GM12878 (cell line): Measurements from ENCODE around the gene JMY. TPM values are rescaled to one million over a fixed set of nuclear protein-coding genes. Genes with fewer than 3 reads are reported as not detected.

Experiments used
- ATAC-seq: fragments of 200-7000 bp; cut with Tn5 transposase; 3 replicates; pipeline ENCODE4 v1.9.1; 2020; ENCODE audit warnings: mild to moderate bottlenecking, moderate library complexity
- Bru-seq: library from RNA; stranded (reverse); fragments of 400-500 nt; gene quantifications from one replicate; lab custom pipeline; 2021; lab: Mats Ljungman, UMichigan
- BruChase-seq, 2 experiments: library from RNA; stranded (reverse); fragments of 400-500 nt; gene quantifications; one replicate each; lab custom pipeline; 2021; lab: Mats Ljungman, UMichigan
- BruUV-seq: library from RNA; stranded (reverse); fragments of 400-500 nt; replicated peaks from 2 replicates; lab custom pipeline; 2021; lab: Mats Ljungman, UMichigan
- CTCF ChIA-PET: fragments of 300-600 bp; sonication (Branson Sonifier 250); formaldehyde crosslinking; extraction: SDS; loops from one replicate; lab custom pipeline; 2021; ENCODE audit warnings: inconsistent platforms; lab: Yijun Ruan, JAX
- POLR2A ChIA-PET: fragments of 350-600 bp; formaldehyde crosslinking; extraction: SDS; loops from one replicate; lab custom pipeline; 2021; ENCODE audit warnings: inconsistent platforms; lab: Charles Lee
- RAD21 ChIA-PET: fragments of 300-600 bp; sonication (Branson Sonifier 250); formaldehyde crosslinking; loops from one replicate; lab custom pipeline; 2023; ENCODE audit warnings: antibody characterized with exemption; ENCODE audit not compliant: unreplicated experiment; lab: Charles Lee
- SMC1A ChIA-PET: fragments of 300-600 bp; sonication (Branson Sonifier 250); formaldehyde crosslinking; loops from one replicate; lab custom pipeline; 2023; ENCODE audit not compliant: unreplicated experiment, uncharacterized antibody; lab: Charles Lee
- DNase-seq: peaks from one replicate; pipeline ENCODE4 v3.0.0-alpha.2; 2011; ENCODE audit warnings: low read depth, low spot score
- FAIRE-seq: peaks from 3 replicates; lab custom pipeline; 2011; peaks lifted over from hg19 to GRCh38; lab: Jason Lieb, UNC
- H2AFZ ChIP-seq: 2 replicates; pipeline ENCODE4 v1.6.0; 2011; ENCODE audit warnings: low read depth, low read length, control low read depth; ENCODE audit not compliant: control insufficient read depth
- H3K27ac ChIP-seq: 2 replicates; pipeline ENCODE4 v1.5.1; 2011; ENCODE audit warnings: control low read depth; ENCODE audit not compliant: control insufficient read depth, insufficient read depth
- H3K27me3 ChIP-seq, 2 experiments: replicated peaks in 1 of 2; 2 replicates each; pipeline versions ENCODE4 v1.6.0 to v1.6.1; 2011; ENCODE audit warnings: low read length in 1 of 2; ENCODE audit not compliant: control insufficient read depth in 2 of 2, insufficient read depth in 2 of 2
- H3K36me3 ChIP-seq, 2 experiments: 2 replicates each; pipeline ENCODE4 v1.5.1; 2011; ENCODE audit warnings: low read length in 1 of 2; ENCODE audit not compliant: control insufficient read depth in 2 of 2, insufficient read depth in 2 of 2
- H3K4me1 ChIP-seq: 2 replicates; pipeline ENCODE4 v1.6.1; 2011; ENCODE audit warnings: mild to moderate bottlenecking, low read length, moderate library complexity, mixed read lengths; ENCODE audit not compliant: control insufficient read depth, insufficient read depth
- H3K4me2 ChIP-seq: 2 replicates; pipeline ENCODE4 v1.6.0; 2011; ENCODE audit warnings: control low read depth; ENCODE audit not compliant: control insufficient read depth, insufficient read depth
- H3K4me3 ChIP-seq: fragments of 200-600 bp; sonication (generic); 2 replicates; pipeline ENCODE4 v1.5.1; 2016
- H3K79me2 ChIP-seq: 2 replicates; pipeline ENCODE4 v1.6.0; 2011; ENCODE audit warnings: low read length; ENCODE audit not compliant: control insufficient read depth, insufficient read depth
- H3K9ac ChIP-seq: 2 replicates; pipeline ENCODE4 v1.8.0; 2011; ENCODE audit warnings: low read length, control low read depth, mixed read lengths; ENCODE audit not compliant: control insufficient read depth, insufficient read depth
- H3K9me3 ChIP-seq: replicated peaks from 3 replicates; pipeline ENCODE4 v1.5.1; 2011; ENCODE audit warnings: mild to moderate bottlenecking, low read length; ENCODE audit not compliant: control insufficient read depth, insufficient read depth
- H4K20me1 ChIP-seq: 2 replicates; pipeline ENCODE4 v1.6.0; 2011; ENCODE audit not compliant: control insufficient read depth, insufficient read depth
- CTCF ChIP-seq, 3 experiments: IDR thresholded peaks in 2 of 3; conservative IDR thresholded peaks in 1 of 3; 2 replicates each; pipeline ENCODE4 v1.5.1; 2011; ENCODE audit warnings: low read depth in 3 of 3, low read length in 3 of 3, mild to moderate bottlenecking in 3 of 3, control low read depth in 2 of 3, moderate library complexity in 2 of 3, inconsistent platforms in 1 of 3, mixed read lengths in 1 of 3; ENCODE audit not compliant: control insufficient read depth in 2 of 3, insufficient read depth in 1 of 3; ENCODE audit errors: extremely low read depth in 1 of 3
- GATAD2B ChIP-seq: fragments of 450-650 bp; conservative IDR thresholded peaks from 2 replicates; pipeline ENCODE4 v1.6.1; 2017; ENCODE audit warnings: low read depth, mild to moderate bottlenecking, moderate library complexity
- IRF4 ChIP-seq: IDR thresholded peaks from 2 replicates; pipeline ENCODE4 v1.6.1; 2011; ENCODE audit warnings: low read depth, low read length
- IRF5 ChIP-seq: fragments of 450-650 bp; IDR thresholded peaks from 2 replicates; pipeline ENCODE4 v1.6.1; 2017; ENCODE audit warnings: borderline replicate concordance
- JUNB ChIP-seq: IDR thresholded peaks from 2 replicates; pipeline ENCODE4 v1.6.1; 2016; ENCODE audit warnings: antibody characterized with exemption, mild to moderate bottlenecking
- NFXL1 ChIP-seq: fragments of 450-650 bp; IDR thresholded peaks from 2 replicates; pipeline ENCODE4 v1.6.1; 2017; ENCODE audit warnings: antibody characterized with exemption, mild to moderate bottlenecking, borderline replicate concordance
- NKRF ChIP-seq: fragments of 450-650 bp; conservative IDR thresholded peaks from 2 replicates; pipeline ENCODE4 v1.6.1; 2017; ENCODE audit warnings: mild to moderate bottlenecking, moderate library complexity
- POU2F2 ChIP-seq: IDR thresholded peaks from 3 replicates; pipeline ENCODE4 v1.6.1; 2011; ENCODE audit warnings: low read depth, mild to moderate bottlenecking, low read length, borderline replicate concordance
- SKIL ChIP-seq: fragments of 450-650 bp; IDR thresholded peaks from 2 replicates; pipeline ENCODE4 v1.6.1; 2017; ENCODE audit warnings: mild to moderate bottlenecking, low read depth, inconsistent platforms; ENCODE audit not compliant: poor library complexity, severe bottlenecking
- WGBS: methylation state at CpG from one replicate; pipeline ENCODE4 v1.1.6; 2016; ENCODE audit warnings: low lambda C conversion rate; ENCODE audit not compliant: insufficient replicate concordance, insufficient coverage; ENCODE audit errors: missing lambda C conversion rate; 5-methylcytosine and 5-hydroxymethylcytosine counted together
- in situ Hi-C: fragments of 300-500 bp; cut with MboI; formaldehyde crosslinking; loops from 9 replicates; pipeline ENCODE4 v1.14.3; 2018; ENCODE audit warnings: mixed read lengths
- intact Hi-C: fragments of 100-400 bp; cut with micrococcal nuclease; formaldehyde crosslinking; loops from one replicate; pipeline ENCODE4 v1.14.2; 2022; ENCODE audit not compliant: unreplicated experiment
- long read RNA-seq, 2 experiments: library from polyadenylated mRNA; unstranded; transcript quantifications; one replicate each; pipeline ENCODE4 v2.0.0, GENCODE V29; 2019 to 2020
- polyA minus RNA-seq, 3 experiments: library from RNA; depleted of rRNA, polyadenylated mRNA; stranded (reverse); fragments of >200 nt; gene quantifications; 2 replicates each; pipeline ENCODE4 v1.2.3, GENCODE V29; 2011
- polyA plus RNA-seq, 11 experiments: library from polyadenylated mRNA; depleted of rRNA in 4 of 11; unstranded in 6 of 11; stranded (reverse) in 5 of 11; fragments of >200 nt; fragmentation: Nextera tagmentation in 4 of 11; fragmentation: Illumina TruSeq in 1 of 11; extraction: Ambion mirVana in 4 of 11; extraction: Trizol in 1 of 11; gene quantifications; 1 replicate in 1 of 11; 2 replicates in 10 of 11; pipeline versions ENCODE4 v1.2.1 to v1.2.3, GENCODE V29; 2011 to 2016; ENCODE audit warnings: inconsistent platforms in 2 of 11, missing spikeins in 2 of 11, low read depth in 1 of 11
- total RNA-seq, 4 experiments: library from RNA; depleted of rRNA in 3 of 4; stranded (reverse); fragments of >200 nt in 3 of 4; fragmentation: Illumina TruSeq in 1 of 4; extraction: Trizol in 1 of 4; gene quantifications; 2 replicates each; pipeline versions ENCODE4 v1.2.1 to v1.2.3, GENCODE V29; 2013 to 2021

Gene JMY
- total RNA-seq (2013; cell fraction: nucleolus; rRNA removed), result 30.5 and 31.5 TPM in 2 replicates
- 3.4 and 3.9 TPM in 2 replicates for total RNA-seq (2014; rRNA removed)
- total RNA-seq (2014; rRNA removed; fragmentation: Illumina TruSeq; extraction: Trizol), result 3.5 and 3.7 TPM in 2 replicates
- total RNA-seq (2021), result 3.6 and 4.1 TPM in 2 replicates
- 2.1 TPM for polyA plus RNA-seq (2011; ENCODE audit: low read depth)
- 4.8 and 7.4 TPM in 2 replicates for polyA plus RNA-seq (2011; rRNA removed)
- polyA plus RNA-seq (2011; cell fraction: cytosol; rRNA removed), result 1.4 and 1.8 TPM in 2 replicates
- polyA plus RNA-seq (2011; cell fraction: nucleus; rRNA removed), result 3.9 and 4.9 TPM in 2 replicates
- 3.8 and 4.1 TPM in 2 replicates for polyA plus RNA-seq (2012)
- polyA plus RNA-seq (2014; fragmentation: Illumina TruSeq; extraction: Trizol), result 2.7 and 6.0 TPM in 2 replicates
- under 1 TPM; 0.63 to 0.80 TPM for polyA plus RNA-seq (2014; fragmentation: Nextera tagmentation; extraction: Ambion mirVana)
- 1.8 and 2.0 TPM in 2 replicates for polyA plus RNA-seq (2014; rRNA removed)
- 1 to 10 TPM; 1.2 to 1.5 TPM for polyA plus RNA-seq (2016; fragmentation: Nextera tagmentation; extraction: Ambion mirVana)
- 4.9 and 6.2 TPM in 2 replicates for polyA minus RNA-seq (2011; rRNA and poly(A)+ RNA removed)
- polyA minus RNA-seq (2011; cell fraction: cytosol; rRNA and poly(A)+ RNA removed), result 2.9 and 3.1 TPM in 2 replicates
- polyA minus RNA-seq (2011; cell fraction: nucleus; rRNA and poly(A)+ RNA removed), result 4.2 and 7.4 TPM in 2 replicates
- percentile 90 among the genes with signal in this experiment for Bru-seq, nascent RNA
- BruChase-seq, experiment 1, labeled RNA remaining after a 6-hour chase, result percentile 75 among the genes with signal in this experiment
- BruChase-seq, experiment 2, labeled RNA remaining after a 2-hour chase, result percentile 87 among the genes with signal in this experiment
- long read RNA-seq, experiment 1, partial matches to known transcripts, result 0 of 1 reads
- long read RNA-seq, experiment 1, other reads (novel, unspliced or antisense), result 1 of 1 reads
- long read RNA-seq, experiment 2, partial matches to known transcripts, result 5 of 9 reads
- long read RNA-seq, experiment 2, other reads (novel, unspliced or antisense), result 4 of 9 reads

GRCh38 chr5:79235634-79236361 lies at the start of gene JMY:
TSS of gene JMY (plus strand) at chr5:79236131. CDS start at chr5:79236651, 520 bp downstream.
- Histone ChIP-seq H3K36me3 (no peaks in the 10 kb centered on the region), H3K9ac (peak within 1 kb of the TSS; percentile 94), H3K4me1 (peaks cover 5% of the 10 kb centered on the region), H4K20me1 (no peaks in the 10 kb centered on the region), H3K79me2 (peaks cover 32% of the 10 kb centered on the region), H3K27ac (peak within 1 kb of the TSS; percentile 89), H3K27me3 (no peaks in the 10 kb centered on the region), H2AFZ (peak within 1 kb of the TSS; percentile 90), H3K4me2 (peak within 1 kb of the TSS; percentile 94), H3K4me3 (peak within 1 kb of the TSS; percentile 90), H3K9me3 (no peaks in the 10 kb centered on the region)
- ATAC-seq, result peak; percentile 69
- ChIA-PET RAD21 (interaction anchor here (1.1 to 1.5 kb wide), 4 partner anchors 26 to 228 kb away, joined by 3 read pairs; no protein-coding TSS in a partner anchor), POLR2A (no interaction called here), SMC1A (interaction anchor here (1.1 to 1.9 kb wide), 2 partner anchors 13 to 26 kb away, joined by 3 to 9 read pairs; no protein-coding TSS in a partner anchor), CTCF (interaction anchor here (0.7 to 1.1 kb wide), 2 partner anchors 7 to 55 kb away, joined by 3 read pairs; no protein-coding TSS in a partner anchor)
- DNase-seq, result no peak
- no TSS peak for BruUV-seq
- intact Hi-C loops (loop anchor here (2.0 to 5.0 kb wide), 2 partner anchors 251 to 277 kb away; partner anchors contain the start of genes ARSB and HOMER1), in situ Hi-C loops (no loop called here)
- peak; percentile 23 for FAIRE-seq
- under 1% methylated on average over 76 of the region's 83 CpGs for WGBS
- TF ChIP-seq CTCF (IDR thresholded peaks at IDR 0.05 in 2 of 3, conservative IDR thresholded peaks at IDR 0.05 in 1 of 3; ENCODE audit: control insufficient read depth in 2 of 3, extremely low read depth in 1 of 3, insufficient read depth in 1 of 3, low read depth in 3 of 3, low read length in 3 of 3), result peak in 1 of 3 experiments; percentile 11; a peak in 2 of 6 replicates
- no peak for TF ChIP-seq IRF4
- TF ChIP-seq SKIL, result no peak
- peak; percentile 92 for TF ChIP-seq NKRF
- peak; percentile 56; the same call in 1 of the 2 replicates for TF ChIP-seq GATAD2B
- no peak; the same call in 2 of the 3 replicates for TF ChIP-seq POU2F2
- TF ChIP-seq JUNB, result no peak
- no peak for TF ChIP-seq IRF5
- no peak for TF ChIP-seq NFXL1
